ENCODE measurements around the gene PRRG2.

The PRRG2 gene

DNA sequence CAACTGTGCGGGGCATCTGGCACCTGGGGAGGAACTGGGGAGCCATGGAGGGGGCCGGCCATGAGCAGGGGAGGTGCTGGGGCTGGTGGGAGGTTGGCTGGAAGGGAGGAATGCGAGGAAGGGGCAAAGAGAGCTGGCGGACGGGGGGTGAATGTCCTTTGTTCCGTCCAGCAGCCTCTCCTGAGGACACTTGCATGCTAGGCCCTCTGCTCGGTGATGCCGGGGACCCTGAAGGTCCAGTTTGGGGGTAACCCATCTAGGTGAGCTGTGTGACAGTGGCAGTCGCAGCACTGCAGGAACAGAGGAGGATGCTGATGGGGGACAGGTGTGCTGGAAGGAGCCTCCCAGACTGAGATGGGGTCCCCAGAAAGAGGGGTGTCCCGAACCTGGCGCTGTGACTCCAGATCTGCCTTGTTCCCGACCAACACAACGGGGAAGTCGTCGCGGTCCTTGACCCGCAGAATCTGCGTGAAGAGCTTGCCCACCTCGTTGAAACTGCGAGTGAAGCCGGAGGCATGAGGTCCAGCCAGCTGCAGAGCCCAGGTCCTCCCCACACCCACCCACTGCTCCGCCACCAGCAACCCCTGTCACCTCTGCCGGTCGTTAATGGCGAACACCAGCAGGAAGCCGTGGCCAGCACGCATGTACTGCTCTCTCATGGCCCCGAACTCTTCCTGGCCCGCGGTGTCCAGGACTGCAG is 55.3 kb downstream of the PRRG2 start:
- Histone ChIP-seq H3K4me2 (ENCODE audit: insufficient read depth, low read length) (no peak overlapping the region), H3K4me3 (ENCODE audit: low read depth in 1 of 2, low read length in 2 of 2) (no peak overlapping the region), H2AFZ (ENCODE audit: low read depth, low read length) (no peak overlapping the region), H4K20me1 (ENCODE audit: insufficient read depth, low read length) (no peaks in the 10 kb centered on the region; the same call in 1 of the 2 replicates), H3K36me3 (ENCODE audit: insufficient read depth, low read length) (no peaks in the 10 kb centered on the region), H3K27me3 (ENCODE audit: insufficient read depth, low read length, poor library complexity) (no peaks in the 10 kb centered on the region), H3K27ac (ENCODE audit: low read length) (no peak overlapping the region), H3K9ac (ENCODE audit: low read depth, low read length) (no peak overlapping the region), H3K9me3 (ENCODE audit: insufficient read depth, low read length, severe bottlenecking) (no peaks in the 10 kb centered on the region), H3K79me2 (ENCODE audit: insufficient read depth, low read length) (peaks cover 7% of the 10 kb centered on the region), H3K4me1 (ENCODE audit: insufficient read depth, low read length) (peaks cover 14% of the 10 kb centered on the region)
- TF ChIP-seq EZH2 (IDR thresholded peaks at IDR 0.05; ENCODE audit: borderline replicate concordance, low read depth, low read length, severe bottlenecking): no peak
- TF ChIP-seq, protein P1, sequence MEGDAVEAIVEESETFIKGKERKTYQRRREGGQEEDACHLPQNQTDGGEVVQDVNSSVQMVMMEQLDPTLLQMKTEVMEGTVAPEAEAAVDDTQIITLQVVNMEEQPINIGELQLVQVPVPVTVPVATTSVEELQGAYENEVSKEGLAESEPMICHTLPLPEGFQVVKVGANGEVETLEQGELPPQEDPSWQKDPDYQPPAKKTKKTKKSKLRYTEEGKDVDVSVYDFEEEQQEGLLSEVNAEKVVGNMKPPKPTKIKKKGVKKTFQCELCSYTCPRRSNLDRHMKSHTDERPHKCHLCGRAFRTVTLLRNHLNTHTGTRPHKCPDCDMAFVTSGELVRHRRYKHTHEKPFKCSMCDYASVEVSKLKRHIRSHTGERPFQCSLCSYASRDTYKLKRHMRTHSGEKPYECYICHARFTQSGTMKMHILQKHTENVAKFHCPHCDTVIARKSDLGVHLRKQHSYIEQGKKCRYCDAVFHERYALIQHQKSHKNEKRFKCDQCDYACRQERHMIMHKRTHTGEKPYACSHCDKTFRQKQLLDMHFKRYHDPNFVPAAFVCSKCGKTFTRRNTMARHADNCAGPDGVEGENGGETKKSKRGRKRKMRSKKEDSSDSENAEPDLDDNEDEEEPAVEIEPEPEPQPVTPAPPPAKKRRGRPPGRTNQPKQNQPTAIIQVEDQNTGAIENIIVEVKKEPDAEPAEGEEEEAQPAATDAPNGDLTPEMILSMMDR (IDR thresholded peaks at IDR 0.05; ENCODE audit: borderline replicate concordance, extremely low read depth, low read length, poor library complexity, severe bottlenecking): no peak
- ATAC-seq (ENCODE audit: insufficient read depth, low read depth): no peak
- DNase-seq: no peak

DNA sequence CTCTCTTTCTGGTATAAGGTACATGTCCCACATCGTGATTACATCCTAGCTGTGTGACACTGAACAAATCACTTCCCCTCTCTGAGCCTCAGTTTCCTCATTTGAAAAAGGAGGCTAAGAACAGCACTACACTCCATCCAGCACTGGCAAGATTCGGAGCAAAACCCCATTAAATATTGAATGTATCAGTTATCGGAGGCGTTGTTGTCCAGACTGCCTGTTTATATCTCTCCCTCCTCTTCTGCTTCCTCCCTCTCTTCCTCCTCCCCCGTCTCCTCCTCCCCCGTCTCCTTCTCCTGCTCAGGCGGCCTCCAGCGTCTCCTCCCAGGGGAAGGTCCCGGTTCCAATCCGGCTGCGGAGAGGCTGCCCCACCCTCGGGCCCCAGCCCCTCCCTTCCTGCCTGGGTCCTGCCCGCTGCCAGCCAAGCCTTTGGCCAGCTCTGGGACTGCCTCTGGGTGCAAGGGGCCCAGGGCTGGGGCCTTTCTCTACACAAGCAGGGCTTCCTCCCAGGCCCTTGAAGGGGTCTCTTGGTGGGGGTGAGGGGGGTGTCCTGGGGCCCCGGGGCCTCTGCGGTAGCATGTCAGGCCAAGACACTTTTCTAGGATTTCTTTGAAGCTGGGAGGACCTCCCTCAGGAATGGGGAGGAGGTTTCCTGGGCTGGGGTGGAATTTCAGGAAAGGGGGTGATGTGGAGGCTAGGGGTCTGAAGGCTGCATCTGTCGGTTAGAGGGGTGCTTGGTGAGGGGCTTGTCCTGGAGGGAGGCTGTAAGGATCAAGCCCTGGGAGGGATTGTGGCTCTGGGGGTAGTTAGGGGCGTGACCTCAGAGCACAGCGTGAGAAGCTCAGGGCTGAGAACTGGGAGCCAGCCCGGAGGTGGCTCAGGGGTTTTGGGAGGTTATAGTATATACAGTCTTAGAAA is 57.0 kb downstream of the PRRG2 start:
- Histone ChIP-seq H3K4me2 (ENCODE audit: insufficient read depth, low read length) (no peak overlapping the region; the same call in 1 of the 2 replicates), H3K4me3 (ENCODE audit: low read depth in 1 of 2, low read length in 2 of 2) (no peak overlapping the region), H3K9me3 (ENCODE audit: insufficient read depth, low read length, severe bottlenecking) (no peaks in the 10 kb centered on the region), H3K4me1 (ENCODE audit: insufficient read depth, low read length) (peaks cover 23% of the 10 kb centered on the region), H3K27me3 (ENCODE audit: insufficient read depth, low read length, poor library complexity) (no peaks in the 10 kb centered on the region), H2AFZ (ENCODE audit: low read depth, low read length) (no peak overlapping the region), H3K27ac (ENCODE audit: low read length) (no peak overlapping the region), H4K20me1 (ENCODE audit: insufficient read depth, low read length) (peaks cover 4% of the 10 kb centered on the region; the same call in 1 of the 2 replicates), H3K36me3 (ENCODE audit: insufficient read depth, low read length) (no peaks in the 10 kb centered on the region; the same call in 1 of the 2 replicates), H3K9ac (ENCODE audit: low read depth, low read length) (no peak overlapping the region), H3K79me2 (ENCODE audit: insufficient read depth, low read length) (peaks cover 19% of the 10 kb centered on the region)
- no peak for ATAC-seq (ENCODE audit: insufficient read depth, low read depth)
- DNase-seq: no peak
- TF ChIP-seq EZH2 (IDR thresholded peaks at IDR 0.05; ENCODE audit: borderline replicate concordance, low read depth, low read length, severe bottlenecking): no peak
- TF ChIP-seq, protein P1 (IDR thresholded peaks at IDR 0.05; ENCODE audit: borderline replicate concordance, extremely low read depth, low read length, poor library complexity, severe bottlenecking): no peak

DNA sequence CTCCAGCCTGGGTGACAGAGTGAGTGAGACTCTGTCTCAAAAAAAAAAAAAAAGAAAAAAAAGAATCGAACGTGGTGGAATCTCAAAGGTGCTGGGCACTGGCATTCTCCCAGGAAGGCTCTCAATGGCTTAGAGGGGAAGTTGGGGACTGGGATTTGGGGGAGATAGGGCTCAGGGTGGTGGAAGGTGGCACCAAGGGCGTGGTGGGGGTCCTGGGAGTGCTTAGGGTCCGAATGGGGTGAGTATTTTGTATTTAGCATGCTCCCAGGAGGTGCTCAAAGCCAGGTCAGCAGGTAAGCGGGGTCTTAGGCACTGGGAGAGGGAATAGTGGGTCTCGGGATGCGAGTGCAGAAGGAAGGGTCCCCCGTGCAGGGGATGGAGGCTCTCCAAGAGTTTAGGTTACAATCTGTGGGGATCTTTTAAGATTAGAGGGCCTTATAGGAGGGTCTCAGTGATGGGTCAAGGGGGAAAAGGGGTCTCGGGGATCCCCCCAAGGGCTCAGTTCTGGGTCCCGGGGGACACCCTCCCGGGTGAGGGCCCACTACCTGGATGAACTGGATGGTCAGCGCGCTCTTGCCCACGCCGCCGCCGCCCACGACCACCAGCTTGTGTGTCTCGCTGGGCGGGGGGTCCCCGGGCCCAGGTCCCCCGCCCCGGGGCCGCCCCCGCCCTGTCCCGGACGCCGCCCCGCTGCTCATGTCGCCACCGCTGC is 58.4 kb downstream of the PRRG2 start:
- H3K4me1 ChIP-seq (ENCODE audit: insufficient read depth, low read length): peaks cover 38% of the 10 kb centered on the region
- peak overlapping the region; percentile 22; the same call in 1 of the 2 replicates for H3K27ac ChIP-seq (ENCODE audit: low read length)
- H3K36me3 ChIP-seq (ENCODE audit: insufficient read depth, low read length): peaks cover 6% of the 10 kb centered on the region; the same call in 1 of the 2 replicates
- H2AFZ ChIP-seq (ENCODE audit: low read depth, low read length): peak overlapping the region; percentile 54
- H3K9ac ChIP-seq (ENCODE audit: low read depth, low read length): peak overlapping the region; percentile 55
- H3K4me3 ChIP-seq (ENCODE audit: low read depth in 1 of 2, low read length in 2 of 2): peak overlapping the region; percentile 12 to 56; a peak in 3 of 4 replicates
- no peaks in the 10 kb centered on the region for H3K27me3 ChIP-seq (ENCODE audit: insufficient read depth, low read length, poor library complexity)
- H3K4me2 ChIP-seq (ENCODE audit: insufficient read depth, low read length): peak overlapping the region; percentile 88
- peaks cover 8% of the 10 kb centered on the region for H4K20me1 ChIP-seq (ENCODE audit: insufficient read depth, low read length)
- ATAC-seq (ENCODE audit: insufficient read depth, low read depth): no peak
- H3K79me2 ChIP-seq (ENCODE audit: insufficient read depth, low read length): peaks cover 34% of the 10 kb centered on the region
- no peak for TF ChIP-seq EZH2 (IDR thresholded peaks at IDR 0.05; ENCODE audit: borderline replicate concordance, low read depth, low read length, severe bottlenecking)
- TF ChIP-seq, protein P1 (IDR thresholded peaks at IDR 0.05; ENCODE audit: borderline replicate concordance, extremely low read depth, low read length, poor library complexity, severe bottlenecking): no peak
- DNase-seq: peak; percentile 19
- no peaks in the 10 kb centered on the region for H3K9me3 ChIP-seq (ENCODE audit: insufficient read depth, low read length, severe bottlenecking)

Data from DND-41 (cell line).